Esophagus muscularis mucosa (tissue), 4 donors: ENCODE results near the gene GSS.

ENCODE experiments used
- CTCF ChIP-seq, 3 experiments: fragments of 200-600 bp in 2 of 3; fragments of 450-650 bp in 1 of 3; sonication (generic) in 2 of 3; IDR thresholded peaks; one replicate each; pipeline ENCODE4 v1.5.1; 2017 to 2019; ENCODE audit warnings: antibody characterized with exemption in 3 of 3, mild to moderate bottlenecking in 2 of 3, moderate library complexity in 1 of 3
- EP300 ChIP-seq: sonication (generic); formaldehyde crosslinking; IDR thresholded peaks from one replicate; pipeline ENCODE4 v1.6.1; 2017; ENCODE audit warnings: antibody characterized with exemption
- POLR2A ChIP-seq: fragments of 450-650 bp; IDR thresholded peaks from one replicate; pipeline ENCODE4 v1.6.1; 2017; ENCODE audit warnings: antibody characterized with exemption, moderate library complexity, mild to moderate bottlenecking, low read depth
- POLR2AphosphoS5 ChIP-seq, 2 donors: sonication (generic); formaldehyde crosslinking; IDR thresholded peaks; one replicate each; pipeline ENCODE4 v1.6.1; 2017; ENCODE audit warnings: antibody characterized with exemption in 2 of 2

GRCh38 chr20:34940081-34940481 is 15.5 kb downstream of the GSS start:
- TF ChIP-seq EP300, result no peak
- TF ChIP-seq POLR2A, result no peak
- no peak for TF ChIP-seq CTCF (IDR thresholded peaks at IDR 0.05)
- no peak for TF ChIP-seq POLR2AphosphoS5 (IDR thresholded peaks at IDR 0.05)
